Activated CD8-positive, alpha-beta T cell treated with anti-CD3 and anti-CD28 coated beads, Interleukin-2, amount 10 ng/mL, durations not matched to agents 7 days and 5 days (primary cell): ENCODE measurements around the gene SYT13. TPM values are rescaled to one million over a fixed set of nuclear protein-coding genes. Genes with fewer than 3 reads are reported as not detected.

Experiments
- ATAC-seq: fragments of 150-1000 bp; cut with Tn5 transposase; one replicate; pipeline ENCODE4 v1.10.0; 2021; ENCODE audit warnings: moderate library complexity
- CTCF ChIA-PET: fragments of 350-600 bp; sonication (Branson Sonifier 250); formaldehyde crosslinking; loops from one replicate; lab custom pipeline; 2021; ENCODE audit warnings: antibody characterized with exemption; lab: Charles Lee
- POLR2A ChIA-PET: fragments of 350-600 bp; sonication (Branson Sonifier 250); formaldehyde crosslinking; loops from one replicate; lab custom pipeline; 2021; ENCODE audit warnings: antibody characterized with exemption; lab: Charles Lee
- DNase-seq: peaks from one replicate; pipeline ENCODE4 v3.0.0-alpha.2; 2020
- H3K27ac Mint-ChIP-seq: one replicate; pipeline ENCODE4 v1.8.0; 2021; ENCODE audit warnings: mild to moderate bottlenecking, mixed read lengths
- H3K27me3 Mint-ChIP-seq: one replicate; pipeline ENCODE4 v1.8.0; 2021; ENCODE audit warnings: low read depth, mixed read lengths
- H3K36me3 Mint-ChIP-seq: one replicate; pipeline ENCODE4 v1.8.0; 2021; ENCODE audit warnings: low read depth, mixed read lengths
- H3K4me1 Mint-ChIP-seq: one replicate; pipeline ENCODE4 v1.8.0; 2021; ENCODE audit warnings: low read depth, mixed read lengths
- H3K4me3 Mint-ChIP-seq: one replicate; pipeline ENCODE4 v1.8.0; 2021; ENCODE audit warnings: mild to moderate bottlenecking, mixed read lengths
- H3K9me3 Mint-ChIP-seq: one replicate; pipeline ENCODE4 v1.8.0; 2022; ENCODE audit warnings: mixed read lengths; ENCODE audit not compliant: insufficient read depth
- total RNA-seq, 2 experiments: library from RNA; stranded (reverse); gene quantifications; one replicate each; pipeline ENCODE4 v1.2.3, GENCODE V29; 2021

The SYT13 gene
- total RNA-seq, 2 experiments from 2014 or later: not detected

DNA sequence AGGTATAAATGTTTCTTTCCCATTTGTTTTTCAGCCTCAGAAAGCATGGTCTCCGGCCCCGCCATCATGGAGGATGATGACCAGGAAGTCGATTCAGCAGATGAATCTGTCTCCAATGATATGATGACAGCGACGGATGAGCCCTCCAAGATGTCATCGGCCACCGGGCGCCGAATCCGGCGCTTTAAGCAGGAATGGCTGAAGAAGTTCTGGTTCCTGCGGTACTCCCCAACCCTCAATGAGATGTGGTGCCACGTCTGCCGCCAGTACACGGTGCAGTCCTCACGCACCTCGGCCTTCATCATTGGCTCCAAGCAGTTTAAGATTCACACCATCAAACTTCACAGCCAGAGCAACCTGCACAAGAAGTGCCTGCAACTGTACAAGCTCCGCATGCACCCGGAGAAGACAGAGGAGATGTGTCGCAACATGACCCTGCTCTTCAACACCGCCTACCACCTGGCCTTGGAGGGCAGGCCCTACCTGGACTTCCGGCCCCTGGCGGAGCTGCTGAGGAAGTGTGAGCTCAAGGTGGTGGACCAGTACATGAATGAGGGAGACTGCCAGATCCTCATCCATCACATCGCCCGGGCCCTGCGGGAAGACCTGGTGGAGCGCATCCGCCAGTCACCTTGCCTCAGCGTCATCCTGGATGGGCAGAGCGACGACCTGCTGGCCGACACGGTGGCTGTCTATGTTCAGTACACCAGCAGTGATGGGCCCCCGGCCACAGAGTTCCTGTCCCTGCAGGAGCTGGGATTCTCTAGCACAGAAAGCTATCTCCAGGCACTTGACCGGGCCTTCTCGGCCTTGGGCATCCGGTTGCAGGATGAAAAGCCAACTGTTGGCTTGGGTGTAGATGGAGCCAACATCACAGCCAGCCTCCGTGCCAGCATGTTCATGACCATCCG lies 59.9 kb downstream of the SYT13 start:
- Mint-ChIP-seq H3K27me3 (no peaks in the 10 kb centered on the region), H3K4me1 (no peaks in the 10 kb centered on the region), H3K9me3 (no peaks in the 10 kb centered on the region), H3K36me3 (no peaks in the 10 kb centered on the region), H3K27ac (no peak overlapping the region), H3K4me3 (no peak overlapping the region)
- ATAC-seq (no peak), DNase-seq (no peak)
- CTCF ChIA-PET: no interaction called here
- POLR2A ChIA-PET: no interaction called here

DNA sequence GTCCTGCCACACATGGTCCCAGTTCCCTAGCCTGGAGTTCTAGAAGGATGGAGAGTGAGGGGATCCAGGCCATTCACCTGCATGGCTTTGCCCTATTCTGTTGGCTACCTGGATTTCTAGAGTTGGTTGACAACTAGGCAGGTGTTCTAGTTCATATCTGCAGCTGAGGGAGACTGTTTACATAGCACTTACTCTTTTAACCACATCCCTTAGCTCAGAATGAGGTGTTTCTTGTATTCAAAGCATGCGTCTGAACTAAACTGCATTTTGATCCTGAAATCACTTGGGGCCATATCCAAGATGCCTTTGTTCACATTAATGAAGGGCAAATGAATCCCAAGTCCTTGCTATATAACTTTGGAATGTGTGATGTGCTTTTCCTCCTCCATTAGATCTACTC lies 60.9 kb downstream of the SYT13 start:
- H3K27me3 Mint-ChIP-seq: no peaks in the 10 kb centered on the region
- H3K9me3 Mint-ChIP-seq: no peaks in the 10 kb centered on the region
- no peaks in the 10 kb centered on the region for H3K36me3 Mint-ChIP-seq
- no peak overlapping the region for H3K27ac Mint-ChIP-seq
- POLR2A ChIA-PET: no interaction called here
- H3K4me1 Mint-ChIP-seq: no peaks in the 10 kb centered on the region
- CTCF ChIA-PET: interaction anchor here (0.6 kb wide), 1 partner anchor 13 kb away, joined by 3 read pairs; no protein-coding TSS in a partner anchor
- ATAC-seq (no peak), DNase-seq (no peak)
- H3K4me3 Mint-ChIP-seq: no peak overlapping the region

DNA sequence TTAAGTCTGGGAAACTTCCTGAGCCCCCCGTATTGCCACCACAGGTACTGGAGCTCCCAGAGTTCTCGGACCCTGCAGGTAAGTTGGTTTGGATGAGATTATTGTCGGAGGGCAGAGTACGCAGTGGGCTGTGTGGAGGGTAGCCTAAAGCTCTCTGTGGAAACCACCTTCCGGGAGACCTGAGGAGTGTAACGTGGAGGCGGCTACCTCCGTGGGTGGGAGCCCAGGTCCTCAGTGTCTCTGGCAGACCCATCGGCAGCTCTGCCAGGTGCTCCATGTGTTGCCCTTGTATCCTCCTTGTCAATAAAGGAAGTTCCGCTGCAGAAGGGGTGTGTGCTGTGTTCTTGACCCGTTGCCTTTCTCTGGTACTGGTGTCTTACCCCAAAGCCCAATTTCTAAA lies 61.4 kb downstream of the SYT13 start:
- ChIA-PET CTCF (no interaction called here), POLR2A (no interaction called here)
- Mint-ChIP-seq H3K4me1 (no peaks in the 10 kb centered on the region), H3K9me3 (no peaks in the 10 kb centered on the region), H3K27me3 (no peaks in the 10 kb centered on the region), H3K36me3 (no peaks in the 10 kb centered on the region), H3K27ac (no peak overlapping the region), H3K4me3 (no peak overlapping the region)
- ATAC-seq (no peak), DNase-seq (no peak)

DNA sequence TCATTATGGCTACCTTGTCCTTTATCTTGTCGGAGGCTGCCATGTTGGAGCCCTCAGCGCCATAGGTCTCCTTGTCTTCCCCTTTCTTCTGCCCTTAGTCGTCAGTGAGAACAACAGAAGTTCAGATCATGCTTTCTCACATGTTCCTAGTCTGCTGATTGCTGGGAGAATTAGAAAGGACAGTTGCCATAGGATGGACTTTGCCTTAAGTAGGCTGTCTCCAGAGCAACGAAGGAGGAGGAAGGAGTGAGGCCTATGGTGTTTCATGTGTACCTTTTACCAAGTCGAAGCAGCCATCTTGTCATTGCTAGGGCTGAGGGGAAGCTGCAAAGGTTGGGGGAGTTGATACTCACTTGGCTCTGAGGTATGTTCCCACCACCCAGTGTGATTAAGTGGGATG lies 62.6 kb downstream of the SYT13 start:
- Mint-ChIP-seq H3K4me1 (no peaks in the 10 kb centered on the region), H3K27ac (no peak overlapping the region), H3K4me3 (no peak overlapping the region), H3K27me3 (no peaks in the 10 kb centered on the region), H3K36me3 (no peaks in the 10 kb centered on the region), H3K9me3 (no peaks in the 10 kb centered on the region)
- no peak for DNase-seq
- POLR2A ChIA-PET: no interaction called here
- CTCF ChIA-PET: no interaction called here
- ATAC-seq: no peak

DNA sequence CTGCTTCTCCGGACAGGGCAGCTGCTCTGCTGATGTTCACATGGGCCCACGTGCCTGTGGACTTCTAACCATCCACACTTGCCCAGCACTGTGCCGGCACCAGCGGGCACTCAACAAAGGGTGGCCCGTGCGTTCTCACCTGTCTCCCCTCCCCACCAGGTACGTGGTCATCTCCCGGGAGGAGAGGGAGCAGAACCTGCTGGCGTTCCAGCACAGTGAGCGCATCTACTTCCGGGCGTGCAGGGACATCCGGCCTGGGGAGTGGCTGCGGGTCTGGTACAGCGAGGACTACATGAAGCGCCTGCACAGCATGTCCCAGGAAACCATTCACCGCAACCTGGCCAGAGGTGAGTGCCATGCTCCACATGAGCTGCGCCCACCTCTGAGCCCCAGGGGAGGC lies 66.7 kb downstream of the SYT13 start:
- POLR2A ChIA-PET: no interaction called here
- peaks cover 17% of the 10 kb centered on the region for H3K4me1 Mint-ChIP-seq
- no peaks in the 10 kb centered on the region for H3K27me3 Mint-ChIP-seq
- H3K36me3 Mint-ChIP-seq: no peaks in the 10 kb centered on the region
- DNase-seq (no peak), ATAC-seq (no peak)
- CTCF ChIA-PET: no interaction called here
- H3K27ac Mint-ChIP-seq: no peak overlapping the region
- H3K9me3 Mint-ChIP-seq: no peaks in the 10 kb centered on the region
- H3K4me3 Mint-ChIP-seq: no peak overlapping the region

GRCh38 chr11:45218705-45219104 lies 67.4 kb downstream of the SYT13 start:
- H3K9me3 Mint-ChIP-seq: no peaks in the 10 kb centered on the region
- no peaks in the 10 kb centered on the region for H3K36me3 Mint-ChIP-seq
- ChIA-PET POLR2A (no interaction called here), CTCF (no interaction called here)
- no peak overlapping the region for H3K27ac Mint-ChIP-seq
- H3K4me1 Mint-ChIP-seq: peaks cover 18% of the 10 kb centered on the region
- ATAC-seq: no peak
- H3K27me3 Mint-ChIP-seq: no peaks in the 10 kb centered on the region
- no peak for DNase-seq
- H3K4me3 Mint-ChIP-seq: no peak overlapping the region

- H3K36me3 Mint-ChIP-seq: no peaks in the 10 kb centered on the region
- CTCF ChIA-PET: no interaction called here
- no peak overlapping the region for H3K4me3 Mint-ChIP-seq
- POLR2A ChIA-PET: no interaction called here
- H3K4me1 Mint-ChIP-seq: peaks cover 18% of the 10 kb centered on the region
- DNase-seq (no peak), ATAC-seq (no peak)
- H3K27me3 Mint-ChIP-seq: no peaks in the 10 kb centered on the region
- H3K9me3 Mint-ChIP-seq: no peaks in the 10 kb centered on the region
- H3K27ac Mint-ChIP-seq: no peak overlapping the region
Measured at GRCh38 chr11:45217991-45218390, 68.2 kb downstream of the SYT13 start.

GRCh38 chr11:45216901-45217300 lies 69.2 kb downstream of the SYT13 start:
- DNase-seq: no peak
- Mint-ChIP-seq H3K9me3 (no peaks in the 10 kb centered on the region), H3K36me3 (no peaks in the 10 kb centered on the region), H3K4me3 (no peak overlapping the region), H3K4me1 (peaks cover 18% of the 10 kb centered on the region), H3K27me3 (no peaks in the 10 kb centered on the region), H3K27ac (no peak overlapping the region)
- no peak for ATAC-seq
- POLR2A ChIA-PET: no interaction called here
- CTCF ChIA-PET: interaction anchor here (1.6 to 2.5 kb wide), 2 partner anchors 17 to 290 kb away, joined by 4 to 5 read pairs; no protein-coding TSS in a partner anchor

DNA sequence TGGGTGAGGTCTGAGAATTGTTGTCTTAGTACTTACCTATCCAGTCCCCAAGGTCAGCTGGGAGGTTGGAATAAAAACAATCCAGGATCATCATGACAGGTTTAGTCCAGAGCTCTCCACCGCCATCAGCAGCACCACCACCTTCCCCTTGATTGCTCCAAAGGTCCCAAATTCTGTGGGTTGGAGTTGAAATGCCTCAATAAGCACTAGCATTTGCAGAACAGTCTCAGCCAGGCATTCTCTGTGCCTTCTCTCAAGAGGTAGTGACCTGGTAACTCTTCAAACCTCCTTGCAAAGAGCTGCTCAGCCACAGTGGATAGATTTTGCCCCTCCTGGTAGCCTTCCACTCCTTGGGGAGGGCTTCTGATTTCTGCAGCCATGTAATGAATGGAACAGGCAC lies 70.1 kb downstream of the SYT13 start:
- Mint-ChIP-seq H3K27me3 (no peaks in the 10 kb centered on the region), H3K4me3 (no peak overlapping the region), H3K27ac (no peak overlapping the region), H3K4me1 (peaks cover 18% of the 10 kb centered on the region), H3K36me3 (no peaks in the 10 kb centered on the region), H3K9me3 (no peaks in the 10 kb centered on the region)
- DNase-seq: no peak
- ChIA-PET CTCF (interaction anchor here (1.6 to 2.5 kb wide), 2 partner anchors 18 to 289 kb away, joined by 4 to 5 read pairs; no protein-coding TSS in a partner anchor), POLR2A (no interaction called here)
- ATAC-seq: no peak

DNA sequence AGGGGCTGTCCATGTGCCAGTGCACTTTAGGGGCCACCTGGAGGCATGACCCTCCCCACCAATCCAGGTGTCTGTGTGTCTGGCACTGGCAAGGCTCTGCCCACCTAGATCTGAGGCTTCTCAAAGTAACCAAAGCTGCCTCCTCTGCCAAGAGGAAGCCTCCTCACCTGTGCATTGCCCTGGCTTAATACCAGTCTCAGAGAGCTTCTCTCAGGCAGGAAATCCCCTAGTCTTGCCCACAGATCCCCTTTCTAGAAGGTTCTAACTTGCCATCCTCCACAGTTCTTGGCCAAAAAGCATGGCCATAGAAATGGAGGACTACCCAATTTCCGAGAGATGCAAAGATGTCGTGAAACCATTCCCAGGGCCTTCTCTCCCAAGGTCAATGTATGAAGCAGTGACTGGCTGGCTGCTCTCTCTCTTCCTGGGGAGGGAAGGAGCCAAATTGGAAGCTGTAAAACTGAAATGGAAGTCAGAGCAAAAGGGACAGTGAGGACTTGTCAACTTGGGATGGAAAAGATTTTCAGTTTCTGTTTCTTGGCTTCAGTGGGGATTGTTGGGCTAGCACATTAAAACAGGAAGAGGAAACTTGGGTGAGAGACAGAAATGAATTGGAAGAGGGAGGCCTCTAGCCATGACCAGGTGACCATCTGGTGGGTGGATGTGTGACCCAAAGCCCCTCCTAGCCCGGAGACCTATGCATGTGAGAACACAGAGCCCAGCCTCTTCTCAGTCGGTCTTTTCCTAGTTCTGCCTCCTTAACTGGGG lies 70.9 kb downstream of the SYT13 start:
- H3K9me3 Mint-ChIP-seq: no peaks in the 10 kb centered on the region
- DNase-seq (no peak), ATAC-seq (no peak)
- peaks cover 18% of the 10 kb centered on the region for H3K4me1 Mint-ChIP-seq
- no peaks in the 10 kb centered on the region for H3K36me3 Mint-ChIP-seq
- POLR2A ChIA-PET: interaction anchor here (0.7 kb wide), 1 partner anchor 72 kb away, joined by 3 read pairs; no protein-coding TSS in a partner anchor
- peak overlapping the region; percentile 18 for H3K27ac Mint-ChIP-seq
- H3K4me3 Mint-ChIP-seq: no peak overlapping the region
- H3K27me3 Mint-ChIP-seq: no peaks in the 10 kb centered on the region
- CTCF ChIA-PET: interaction anchor here (2.5 kb wide), 1 partner anchor 18 kb away, joined by 5 read pairs; no protein-coding TSS in a partner anchor

DNA sequence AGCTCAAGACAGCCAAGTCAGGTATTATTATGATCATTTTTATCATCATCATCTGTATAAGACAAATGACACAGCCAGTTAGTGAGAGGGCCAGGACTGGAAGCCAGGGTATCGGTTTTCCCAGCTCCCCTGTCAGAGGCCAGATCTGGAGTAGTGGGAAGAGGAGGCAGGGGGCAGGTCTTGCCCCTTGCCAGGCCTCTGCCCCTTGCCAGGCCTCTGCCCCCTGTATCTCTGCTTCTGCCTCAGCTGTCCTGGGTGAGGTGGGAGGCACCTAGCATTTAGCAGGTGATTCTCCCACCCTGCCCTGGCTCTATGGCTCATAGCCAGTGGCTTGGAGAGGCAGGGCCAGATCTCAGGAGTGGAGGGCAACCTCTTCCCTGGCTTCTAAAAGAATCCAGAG lies 72.4 kb downstream of the SYT13 start:
- ChIA-PET CTCF (interaction anchor here (1.1 kb wide), 1 partner anchor 20 kb away, joined by 4 read pairs; no protein-coding TSS in a partner anchor), POLR2A (no interaction called here)
- Mint-ChIP-seq H3K27me3 (no peaks in the 10 kb centered on the region), H3K27ac (no peak overlapping the region), H3K4me3 (no peak overlapping the region), H3K9me3 (no peaks in the 10 kb centered on the region), H3K4me1 (peaks cover 18% of the 10 kb centered on the region), H3K36me3 (no peaks in the 10 kb centered on the region)
- no peak for DNase-seq
- ATAC-seq: no peak

DNA sequence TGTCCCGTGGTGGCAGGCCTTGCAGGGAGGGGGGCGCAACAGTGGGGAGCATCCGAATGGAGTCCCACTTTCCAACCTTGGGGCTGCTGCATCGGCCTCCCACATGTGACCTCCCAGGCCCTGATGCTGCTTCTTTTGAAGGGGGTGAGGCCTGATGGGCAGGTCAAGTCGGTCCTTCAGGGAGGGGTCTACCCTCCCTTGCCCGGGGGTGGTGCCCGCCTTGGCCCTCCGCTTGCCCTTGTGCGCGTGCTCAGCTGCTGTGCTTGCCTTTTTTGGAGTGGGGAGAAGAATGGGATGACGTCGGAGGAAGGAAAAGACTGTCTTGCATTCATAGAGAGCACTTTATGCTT lies 72.8 kb downstream of the SYT13 start:
- Mint-ChIP-seq H3K4me3 (no peak overlapping the region), H3K36me3 (no peaks in the 10 kb centered on the region), H3K9me3 (no peaks in the 10 kb centered on the region), H3K27me3 (no peaks in the 10 kb centered on the region), H3K27ac (no peak overlapping the region), H3K4me1 (peaks cover 18% of the 10 kb centered on the region)
- DNase-seq (no peak), ATAC-seq (no peak)
- ChIA-PET POLR2A (no interaction called here), CTCF (no interaction called here)
